ENCODE results near the gene DNAJC10. TPM values are rescaled to one million over a fixed set of nuclear protein-coding genes. Genes with fewer than 3 reads are reported as not detected.

DNAJC10 gene
- total RNA-seq, 5 donors from 2014 or later (not counting 1 experiment from before 2014, with no cell fraction given), result 39.5 to 52.9 (median 46.1) TPM

DNA sequence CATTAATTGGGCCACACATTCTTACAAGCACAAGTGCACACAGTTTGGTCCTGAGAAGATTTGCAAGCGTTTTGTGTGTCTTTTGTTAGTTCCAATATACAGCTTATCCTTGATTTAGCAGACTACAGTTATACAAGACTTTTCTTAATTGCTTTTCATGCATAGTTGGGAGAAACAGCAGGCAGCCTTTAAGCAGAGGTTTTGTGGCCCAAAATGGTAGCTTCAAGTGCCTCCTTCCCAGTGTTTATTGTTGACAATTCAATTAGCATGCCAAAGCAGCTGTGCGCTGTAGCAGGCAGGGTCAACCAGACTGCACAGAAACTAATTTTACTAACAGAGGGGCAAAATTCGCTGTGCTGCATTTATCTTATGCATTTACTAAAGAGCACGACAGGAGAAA lies 102.9 kb downstream of the DNAJC10 start:
- ChIA-PET POLR2A (interaction anchor here in 1 of 2 donors (0.7 kb wide), 1 partner anchor 83 kb away, joined by 3 read pairs; no protein-coding TSS in a partner anchor), CTCF (interaction anchor here in 1 of 2 donors (0.7 kb wide), 1 partner anchor 41 kb away, joined by 4 read pairs; no protein-coding TSS in a partner anchor)
- H3K27ac Mint-ChIP-seq, result no peak overlapping the region
- Histone ChIP-seq H3K4me3 (ENCODE audit: control insufficient read depth in 1 of 2, extremely low read depth in 1 of 2, low read length in 1 of 2) (no peak overlapping the region), H3K27me3 (replicated peaks in 1 of 2; ENCODE audit: control insufficient read depth in 2 of 2, extremely low read depth in 1 of 2, insufficient read depth in 2 of 2, low read length in 1 of 2) (peaks cover 0 to 7% of the 10 kb centered on the region in 2 experiments), H3K4me1 (ENCODE audit: control insufficient read depth in 1 of 2, extremely low read depth in 1 of 2, insufficient read depth in 2 of 2, low read length in 2 of 2) (no peaks in the 10 kb centered on the region), H3K27ac (ENCODE audit: low read length) (no peak overlapping the region), H3K9me3 (no peaks in the 10 kb centered on the region), H3K36me3 (ENCODE audit: control insufficient read depth in 2 of 2, extremely low read depth in 1 of 2, insufficient read depth in 1 of 2, low read length in 1 of 2) (no peaks in the 10 kb centered on the region)
- no peak for DNase-seq
- H3K27me3 Mint-ChIP-seq, result peaks cover 9 to 11% of the 10 kb centered on the region in 2 donors
- no CpG with 5 or more reads among the region's 4 CpGs for WGBS (ENCODE audit: insufficient coverage)
- no peak overlapping the region for H3K4me3 Mint-ChIP-seq
- H3K4me1 Mint-ChIP-seq, result no peaks in the 10 kb centered on the region
- H3K36me3 Mint-ChIP-seq, result no peaks in the 10 kb centered on the region
- no peak for ATAC-seq (replicated peaks in 1 of 4)
- H3K9me3 Mint-ChIP-seq, result no peaks in the 10 kb centered on the region

DNA sequence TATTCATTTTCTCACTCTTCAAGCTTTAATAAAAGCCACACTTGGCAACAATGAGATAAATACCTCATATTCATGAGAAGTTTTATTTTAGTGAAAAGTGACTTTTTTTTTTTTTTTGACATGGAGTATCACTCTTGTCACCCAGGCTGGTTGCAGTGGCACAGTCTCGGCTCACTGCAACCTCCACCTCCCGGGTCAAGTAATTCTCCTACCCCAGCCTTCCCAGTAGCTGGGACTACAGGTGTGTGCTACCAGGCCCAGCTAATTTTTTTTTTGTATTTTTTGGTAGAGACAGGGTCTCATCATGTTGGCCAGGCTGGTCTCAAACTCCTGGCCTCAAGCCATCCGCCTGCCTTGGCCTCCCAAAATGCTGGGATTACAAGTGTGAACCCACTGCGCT lies 103.4 kb downstream of the DNAJC10 start:
- H3K27me3 Mint-ChIP-seq, result peaks cover 12 to 14% of the 10 kb centered on the region in 2 donors
- Histone ChIP-seq H3K36me3 (ENCODE audit: control insufficient read depth in 2 of 2, extremely low read depth in 1 of 2, insufficient read depth in 1 of 2, low read length in 1 of 2) (no peaks in the 10 kb centered on the region), H3K4me3 (ENCODE audit: control insufficient read depth in 1 of 2, extremely low read depth in 1 of 2, low read length in 1 of 2) (no peak overlapping the region), H3K27me3 (replicated peaks in 1 of 2; ENCODE audit: control insufficient read depth in 2 of 2, extremely low read depth in 1 of 2, insufficient read depth in 2 of 2, low read length in 1 of 2) (peaks cover 0 to 5% of the 10 kb centered on the region in 2 experiments), H3K9me3 (no peaks in the 10 kb centered on the region), H3K4me1 (ENCODE audit: control insufficient read depth in 1 of 2, extremely low read depth in 1 of 2, insufficient read depth in 2 of 2, low read length in 2 of 2) (no peaks in the 10 kb centered on the region), H3K27ac (ENCODE audit: low read length) (no peak overlapping the region)
- H3K4me1 Mint-ChIP-seq, result no peaks in the 10 kb centered on the region
- no peaks in the 10 kb centered on the region for H3K9me3 Mint-ChIP-seq
- ChIA-PET CTCF (interaction anchor here in 1 of 2 donors (0.5 to 0.7 kb wide), 2 partner anchors 13 to 42 kb away, joined by 4 read pairs; no protein-coding TSS in a partner anchor), POLR2A (interaction anchor here in 1 of 2 donors (0.7 kb wide), 1 partner anchor 82 kb away, joined by 3 read pairs; no protein-coding TSS in a partner anchor)
- H3K27ac Mint-ChIP-seq, result no peak overlapping the region
- H3K36me3 Mint-ChIP-seq, result no peaks in the 10 kb centered on the region
- WGBS (ENCODE audit: insufficient coverage), result 100% methylated on average over 1 of the region's 4 CpGs
- ATAC-seq (replicated peaks in 1 of 4) (no peak), DNase-seq (no peak)
- H3K4me3 Mint-ChIP-seq, result no peak overlapping the region

DNA sequence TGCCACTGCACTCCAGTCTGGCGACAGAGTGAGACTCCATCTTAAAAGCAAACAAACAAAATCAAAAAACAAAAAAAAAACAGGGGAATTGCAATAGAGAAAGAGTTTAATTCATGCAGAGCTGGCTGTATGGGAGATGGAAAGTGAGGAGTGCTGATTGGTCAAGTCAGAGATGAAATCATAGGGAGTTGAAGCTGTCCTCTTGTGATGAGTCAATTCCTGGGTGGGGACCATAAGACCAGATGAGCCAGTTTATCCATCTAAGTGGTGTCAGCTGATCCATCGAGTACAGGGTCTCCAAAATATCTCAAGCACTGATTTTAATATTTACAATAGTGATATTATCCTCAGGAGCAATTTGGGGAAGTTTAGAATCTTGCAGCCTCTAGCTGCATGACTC lies 105.1 kb downstream of the DNAJC10 start:
- DNase-seq (no peak), ATAC-seq (replicated peaks in 1 of 4) (no peak)
- Mint-ChIP-seq H3K4me1 (no peaks in the 10 kb centered on the region), H3K27me3 (peaks cover 12% of the 10 kb centered on the region in 2 donors), H3K27ac (no peak overlapping the region), H3K9me3 (no peaks in the 10 kb centered on the region), H3K4me3 (no peak overlapping the region), H3K36me3 (no peaks in the 10 kb centered on the region)
- Histone ChIP-seq H3K36me3 (ENCODE audit: control insufficient read depth in 2 of 2, extremely low read depth in 1 of 2, insufficient read depth in 1 of 2, low read length in 1 of 2) (no peaks in the 10 kb centered on the region), H3K9me3 (no peaks in the 10 kb centered on the region), H3K4me3 (ENCODE audit: control insufficient read depth in 1 of 2, extremely low read depth in 1 of 2, low read length in 1 of 2) (no peak overlapping the region), H3K27ac (ENCODE audit: low read length) (no peak overlapping the region), H3K4me1 (ENCODE audit: control insufficient read depth in 1 of 2, extremely low read depth in 1 of 2, insufficient read depth in 2 of 2, low read length in 2 of 2) (no peaks in the 10 kb centered on the region), H3K27me3 (replicated peaks in 1 of 2; ENCODE audit: control insufficient read depth in 2 of 2, extremely low read depth in 1 of 2, insufficient read depth in 2 of 2, low read length in 1 of 2) (peaks cover 0 to 6% of the 10 kb centered on the region in 2 experiments)
- ChIA-PET CTCF (no interaction called here), POLR2A (interaction anchor here in 1 of 2 donors (0.7 kb wide), 1 partner anchor 20 kb away, joined by 3 read pairs; no protein-coding TSS in a partner anchor)
- no CpG with 5 or more reads among the region's 2 CpGs for WGBS (ENCODE audit: insufficient coverage)

DNA sequence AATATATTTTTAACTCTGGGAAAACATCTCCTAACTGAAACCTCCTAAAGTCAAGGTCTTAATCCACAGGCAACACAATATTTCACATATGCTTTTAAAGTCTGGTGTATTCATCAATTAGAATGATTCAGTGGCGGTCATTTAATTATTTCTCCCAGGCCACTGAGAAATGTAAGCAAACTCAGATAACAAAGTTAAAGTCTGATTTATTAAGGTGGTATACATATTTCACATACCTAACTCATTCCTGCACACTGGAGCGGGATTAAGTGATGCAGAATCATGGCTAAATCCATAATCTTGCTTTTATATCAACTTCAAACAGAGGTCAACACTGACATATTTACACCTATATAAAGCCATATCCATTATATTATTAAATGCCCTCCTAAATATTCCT lies 106.7 kb downstream of the DNAJC10 start:
- no peak overlapping the region for H3K27ac Mint-ChIP-seq
- no peak overlapping the region for H3K4me3 Mint-ChIP-seq
- no CpG with 5 or more reads among the region's 2 CpGs for WGBS (ENCODE audit: insufficient coverage)
- Histone ChIP-seq H3K27ac (ENCODE audit: low read length) (no peak overlapping the region), H3K4me1 (ENCODE audit: control insufficient read depth in 1 of 2, extremely low read depth in 1 of 2, insufficient read depth in 2 of 2, low read length in 2 of 2) (no peaks in the 10 kb centered on the region), H3K9me3 (no peaks in the 10 kb centered on the region), H3K27me3 (replicated peaks in 1 of 2; ENCODE audit: control insufficient read depth in 2 of 2, extremely low read depth in 1 of 2, insufficient read depth in 2 of 2, low read length in 1 of 2) (peaks cover 0 to 6% of the 10 kb centered on the region in 2 experiments), H3K36me3 (ENCODE audit: control insufficient read depth in 2 of 2, extremely low read depth in 1 of 2, insufficient read depth in 1 of 2, low read length in 1 of 2) (no peaks in the 10 kb centered on the region), H3K4me3 (ENCODE audit: control insufficient read depth in 1 of 2, extremely low read depth in 1 of 2, low read length in 1 of 2) (no peak overlapping the region)
- DNase-seq (no peak), ATAC-seq (replicated peaks in 1 of 4) (no peak)
- CTCF ChIA-PET, result no interaction called here
- H3K36me3 Mint-ChIP-seq, result no peaks in the 10 kb centered on the region
- POLR2A ChIA-PET, result no interaction called here
- peaks cover 12% of the 10 kb centered on the region in 2 donors for H3K27me3 Mint-ChIP-seq
- H3K4me1 Mint-ChIP-seq, result no peaks in the 10 kb centered on the region
- no peaks in the 10 kb centered on the region for H3K9me3 Mint-ChIP-seq

DNA sequence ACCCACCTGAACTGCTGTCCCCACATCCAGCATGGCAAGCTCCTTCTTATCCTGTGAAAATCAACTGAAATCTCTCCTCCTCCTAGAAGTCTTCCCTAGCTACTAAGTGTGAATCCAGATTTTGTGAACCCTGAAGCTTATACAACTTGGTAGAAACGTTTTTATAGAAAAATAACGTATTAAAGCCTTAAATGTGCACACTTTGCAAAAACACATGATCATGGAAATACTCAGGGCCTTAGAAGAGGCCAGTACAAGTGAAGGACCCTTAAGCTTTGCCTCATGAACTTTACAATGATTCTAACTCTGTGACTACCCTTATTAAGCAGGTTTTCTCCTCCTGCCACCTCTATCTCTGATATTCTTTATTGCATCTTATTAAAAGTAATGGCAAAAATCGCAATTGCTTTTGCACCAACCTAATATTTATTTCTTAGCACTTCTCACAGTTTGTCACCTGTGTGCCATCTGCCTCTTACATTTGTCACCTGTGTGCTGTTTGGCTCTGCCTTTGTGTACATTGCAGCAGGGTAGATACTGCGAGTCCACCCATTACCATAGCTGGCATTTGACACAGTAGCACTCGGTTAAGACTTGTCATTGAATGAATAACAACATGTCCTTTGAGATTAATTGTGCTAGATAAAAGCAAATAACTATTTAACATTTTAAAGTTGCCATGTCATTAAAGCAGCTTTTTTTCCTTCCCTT lies 108.2 kb downstream of the DNAJC10 start:
- Mint-ChIP-seq H3K27ac (no peak overlapping the region), H3K36me3 (no peaks in the 10 kb centered on the region), H3K4me3 (no peak overlapping the region), H3K27me3 (peaks cover 7 to 18% of the 10 kb centered on the region in 2 donors), H3K9me3 (no peaks in the 10 kb centered on the region), H3K4me1 (no peaks in the 10 kb centered on the region)
- Histone ChIP-seq H3K4me3 (ENCODE audit: control insufficient read depth in 1 of 2, extremely low read depth in 1 of 2, low read length in 1 of 2) (no peak overlapping the region), H3K9me3 (no peaks in the 10 kb centered on the region), H3K4me1 (ENCODE audit: control insufficient read depth in 1 of 2, extremely low read depth in 1 of 2, insufficient read depth in 2 of 2, low read length in 2 of 2) (no peaks in the 10 kb centered on the region), H3K27ac (ENCODE audit: low read length) (no peak overlapping the region), H3K36me3 (ENCODE audit: control insufficient read depth in 2 of 2, extremely low read depth in 1 of 2, insufficient read depth in 1 of 2, low read length in 1 of 2) (no peaks in the 10 kb centered on the region), H3K27me3 (replicated peaks in 1 of 2; ENCODE audit: control insufficient read depth in 2 of 2, extremely low read depth in 1 of 2, insufficient read depth in 2 of 2, low read length in 1 of 2) (peaks cover 0 to 6% of the 10 kb centered on the region in 2 experiments)
- POLR2A ChIA-PET, result no interaction called here
- ATAC-seq (replicated peaks in 1 of 4) (no peak), DNase-seq (no peak)
- CTCF ChIA-PET, result interaction anchor here in 1 of 2 donors (0.7 kb wide), 1 partner anchor 41 kb away, joined by 4 read pairs; no protein-coding TSS in a partner anchor
- 85% methylated on average over 2 of the region's 5 CpGs for WGBS (ENCODE audit: insufficient coverage)

DNA sequence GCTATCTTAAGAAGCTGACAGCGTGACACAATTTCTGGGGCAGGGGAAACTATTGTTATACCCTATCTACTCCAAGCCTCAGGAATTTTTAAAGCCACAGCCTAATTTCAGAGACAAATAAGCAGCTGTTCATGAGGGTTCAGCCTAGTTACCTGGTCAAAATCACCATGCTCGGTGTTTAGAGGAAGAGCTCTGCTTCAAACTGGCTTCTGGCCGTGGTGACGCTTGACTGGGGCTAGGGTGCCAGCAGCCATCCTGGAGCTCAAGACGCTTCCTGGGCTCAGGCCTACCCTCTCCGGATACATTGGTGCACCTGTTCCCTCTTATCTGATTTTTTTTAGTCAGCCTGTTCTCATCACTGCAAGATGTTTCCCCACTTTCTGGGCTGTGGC lies 108.7 kb downstream of the DNAJC10 start:
- no peak for DNase-seq

More for the DNA sequence above, 108.7 kb downstream of the DNAJC10 start:
- Histone ChIP-seq H3K36me3 (ENCODE audit: control insufficient read depth in 2 of 2, extremely low read depth in 1 of 2, insufficient read depth in 1 of 2, low read length in 1 of 2) (no peaks in the 10 kb centered on the region), H3K27ac (ENCODE audit: low read length) (no peak overlapping the region), H3K4me1 (ENCODE audit: control insufficient read depth in 1 of 2, extremely low read depth in 1 of 2, insufficient read depth in 2 of 2, low read length in 2 of 2) (no peaks in the 10 kb centered on the region), H3K4me3 (ENCODE audit: control insufficient read depth in 1 of 2, extremely low read depth in 1 of 2, low read length in 1 of 2) (no peak overlapping the region), H3K9me3 (no peaks in the 10 kb centered on the region), H3K27me3 (replicated peaks in 1 of 2; ENCODE audit: control insufficient read depth in 2 of 2, extremely low read depth in 1 of 2, insufficient read depth in 2 of 2, low read length in 1 of 2) (peaks cover 0 to 6% of the 10 kb centered on the region in 2 experiments)
- 72% methylated on average over 6 of the region's 6 CpGs for WGBS (ENCODE audit: insufficient coverage)
- peaks cover 7 to 21% of the 10 kb centered on the region in 2 donors for H3K27me3 Mint-ChIP-seq
- POLR2A ChIA-PET, result no interaction called here
- H3K27ac Mint-ChIP-seq, result no peak overlapping the region
- no peaks in the 10 kb centered on the region for H3K36me3 Mint-ChIP-seq
- CTCF ChIA-PET, result no interaction called here
- ATAC-seq (replicated peaks in 1 of 4), result no peak
- no peak overlapping the region for H3K4me3 Mint-ChIP-seq
- no peaks in the 10 kb centered on the region for H3K4me1 Mint-ChIP-seq
- no peaks in the 10 kb centered on the region for H3K9me3 Mint-ChIP-seq
